ENCODE results near the gene PLPPR5.

DNA sequence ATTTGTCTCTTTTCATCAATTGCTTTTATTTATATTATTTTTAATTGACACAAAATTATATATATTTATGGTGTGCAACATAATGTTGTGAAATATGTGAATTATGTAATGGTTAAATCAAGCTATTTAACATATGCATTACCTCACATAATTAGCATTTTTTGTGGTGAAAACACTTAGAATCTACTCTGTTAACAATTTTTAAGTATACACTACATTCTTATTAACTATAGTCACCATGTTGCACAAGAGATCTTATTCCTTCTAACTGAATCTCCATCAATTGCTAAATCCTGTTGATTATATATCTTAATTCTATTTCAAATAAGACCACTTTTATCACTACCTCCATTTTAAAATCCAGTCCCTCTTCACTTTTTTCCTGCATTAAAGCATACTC lies 42.5 kb downstream of the PLPPR5 start:
- TF ChIP-seq, protein P1, sequence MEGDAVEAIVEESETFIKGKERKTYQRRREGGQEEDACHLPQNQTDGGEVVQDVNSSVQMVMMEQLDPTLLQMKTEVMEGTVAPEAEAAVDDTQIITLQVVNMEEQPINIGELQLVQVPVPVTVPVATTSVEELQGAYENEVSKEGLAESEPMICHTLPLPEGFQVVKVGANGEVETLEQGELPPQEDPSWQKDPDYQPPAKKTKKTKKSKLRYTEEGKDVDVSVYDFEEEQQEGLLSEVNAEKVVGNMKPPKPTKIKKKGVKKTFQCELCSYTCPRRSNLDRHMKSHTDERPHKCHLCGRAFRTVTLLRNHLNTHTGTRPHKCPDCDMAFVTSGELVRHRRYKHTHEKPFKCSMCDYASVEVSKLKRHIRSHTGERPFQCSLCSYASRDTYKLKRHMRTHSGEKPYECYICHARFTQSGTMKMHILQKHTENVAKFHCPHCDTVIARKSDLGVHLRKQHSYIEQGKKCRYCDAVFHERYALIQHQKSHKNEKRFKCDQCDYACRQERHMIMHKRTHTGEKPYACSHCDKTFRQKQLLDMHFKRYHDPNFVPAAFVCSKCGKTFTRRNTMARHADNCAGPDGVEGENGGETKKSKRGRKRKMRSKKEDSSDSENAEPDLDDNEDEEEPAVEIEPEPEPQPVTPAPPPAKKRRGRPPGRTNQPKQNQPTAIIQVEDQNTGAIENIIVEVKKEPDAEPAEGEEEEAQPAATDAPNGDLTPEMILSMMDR (conservative IDR thresholded peaks at IDR 0.05; ENCODE audit: low read depth, low read length) = no peak
- no peak for TF ChIP-seq EZH2 (IDR thresholded peaks at IDR 0.05; ENCODE audit: borderline replicate concordance, low read depth, low read length, poor library complexity, severe bottlenecking)

All from A673 (cell line).